Femur (tissue), 1 donor: ENCODE results near the gene CHAD.
"Not testable (repeated sequence)": the region's sequence is repeated elsewhere in the genome, so short reads cannot be mapped to it uniquely, and the experiment has no call there.

Experiments
- DNase-seq: peaks from one replicate; pipeline ENCODE4 v3.0.0-alpha.2; 2017

The CHAD gene

DNA sequence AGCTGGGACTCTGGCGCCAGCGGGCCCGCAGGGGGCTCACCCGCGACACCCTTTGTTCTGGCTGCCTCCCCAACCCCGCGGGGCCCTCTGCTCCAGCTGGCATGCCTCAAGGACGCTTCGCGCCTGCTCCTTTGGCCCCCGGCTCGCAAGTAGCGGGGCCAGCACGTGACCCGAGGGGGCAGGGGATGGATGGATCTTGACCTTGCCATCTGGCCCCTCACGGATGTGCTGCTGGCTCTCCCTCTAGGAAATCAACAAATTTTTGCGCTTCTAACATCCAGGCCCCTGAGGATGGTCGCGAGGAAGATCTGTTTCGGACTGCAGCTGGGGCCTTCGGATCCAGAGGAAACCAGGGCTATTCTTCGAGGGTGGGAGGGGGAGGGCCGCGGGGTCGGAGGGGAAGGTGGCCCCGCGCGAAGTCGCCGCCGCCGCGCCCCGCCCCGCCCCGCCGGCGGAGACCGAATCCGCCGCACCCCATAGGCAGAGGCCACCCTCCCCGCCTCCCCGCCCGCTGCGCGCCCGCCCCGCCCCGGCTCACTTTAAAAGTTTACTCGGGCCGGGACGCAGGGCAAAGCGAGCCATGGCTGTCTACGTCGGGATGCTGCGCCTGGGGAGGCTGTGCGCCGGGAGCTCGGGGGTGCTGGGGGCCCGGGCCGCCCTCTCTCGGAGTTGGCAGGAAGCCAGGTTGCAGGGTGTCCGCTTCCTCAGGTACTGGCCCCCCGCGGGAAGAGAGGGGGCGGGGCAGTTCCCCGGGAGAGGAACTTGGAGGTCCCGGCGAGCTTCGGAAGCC lies 42.8 kb downstream of the CHAD start, which contains the start of gene ACSF2:
Gene ACSF2, plus strand, starts transcription at position 537 of the 790 bp plus-strand sequence. Its CDS starts 44 bp downstream, at position 581.
- DNase-seq = peak; percentile 83

GRCh38 chr17:50424996-50425681 lies 43.5 kb downstream of the CHAD start:
- no peak for DNase-seq

GRCh38 chr17:50424246-50424995 lies 44.3 kb downstream of the CHAD start:
- no peak for DNase-seq

GRCh38 chr17:50423553-50424159 lies 45.0 kb downstream of the CHAD start:
- no peak for DNase-seq

DNA sequence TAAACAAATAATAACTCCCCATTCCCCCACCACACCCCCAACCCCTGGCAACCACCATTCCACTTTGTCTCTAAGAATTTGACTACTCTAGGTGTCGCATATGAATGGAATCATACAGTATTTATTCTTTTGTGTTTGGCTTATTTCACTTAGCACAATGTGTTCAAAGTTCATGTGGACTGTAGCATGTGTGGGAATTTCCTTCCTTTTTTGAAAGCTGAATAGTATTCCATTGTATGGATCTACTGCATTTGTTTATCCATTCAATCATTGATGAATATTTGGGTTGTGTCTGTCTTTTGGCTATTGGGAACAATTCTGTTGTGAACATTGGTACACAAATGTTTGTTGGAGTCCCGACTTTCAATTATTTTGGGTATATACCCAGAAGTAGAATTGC lies 45.9 kb downstream of the CHAD start:
- no peak for DNase-seq

DNA sequence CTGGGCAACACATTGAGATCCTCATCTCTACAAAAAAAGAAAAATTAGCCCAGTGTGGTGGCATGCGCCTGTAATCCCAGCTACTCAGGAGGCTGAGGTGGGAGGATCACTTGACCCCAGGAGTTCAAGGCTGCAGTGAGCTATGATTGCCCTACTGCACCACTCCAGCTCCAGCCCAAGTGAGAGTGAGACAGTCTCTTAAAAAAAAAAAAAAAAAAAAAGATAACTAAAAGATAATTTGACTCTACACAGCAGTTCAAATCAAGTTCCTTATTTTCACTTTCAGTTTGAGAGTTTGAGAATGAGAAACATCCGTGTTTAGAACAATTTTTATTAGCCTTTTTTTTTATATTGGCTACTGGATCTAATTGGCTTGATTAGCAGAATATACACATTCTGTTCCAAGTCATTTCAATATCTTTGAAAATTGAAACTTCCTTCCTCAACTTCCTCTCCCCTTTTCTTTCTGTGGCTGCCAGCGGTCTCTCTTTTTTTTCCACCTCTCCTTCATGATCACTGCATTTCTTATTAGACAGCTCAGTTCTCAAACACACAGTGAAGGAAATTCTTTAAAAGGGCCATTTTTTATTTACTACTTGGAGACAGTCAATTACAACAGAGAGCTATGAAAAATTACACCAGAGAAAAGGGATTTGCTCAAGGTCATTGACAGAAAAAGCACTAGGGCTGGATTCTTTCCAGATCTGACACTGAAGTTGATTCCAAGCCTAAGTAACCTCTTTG lies 47.2 kb downstream of the CHAD start:
- no peak for DNase-seq

GRCh38 chr17:50420419-50421112 lies 48.1 kb downstream of the CHAD start:
- DNase-seq = no peak

DNA sequence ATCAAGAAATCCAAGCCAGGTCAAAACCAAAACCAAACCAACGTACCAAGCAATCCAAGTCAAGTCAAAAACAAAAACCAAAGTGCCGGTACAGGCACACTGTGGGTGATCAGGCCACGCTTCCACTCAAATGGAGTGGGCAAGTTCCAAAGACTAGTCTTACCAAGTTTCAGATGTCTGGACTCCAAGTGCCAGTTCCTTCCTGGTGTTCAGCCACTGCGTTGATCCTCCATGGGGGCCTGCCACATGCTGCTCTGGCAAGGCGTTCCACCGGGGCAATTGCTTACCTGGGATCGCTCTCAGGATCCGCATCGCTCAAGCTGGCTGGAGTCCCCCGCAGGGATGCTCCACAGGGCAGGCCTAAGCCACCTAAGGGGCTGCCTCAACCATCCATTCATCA lies 49.1 kb downstream of the CHAD start:
- not testable (repeated sequence) for DNase-seq

- DNase-seq = no peak
Observed at GRCh38 chr17:50414808-50415207, 53.9 kb downstream of the CHAD start.
